Measurements from ENCODE around the gene LY86. TPM values are rescaled to one million over a fixed set of nuclear protein-coding genes. Genes with fewer than 3 reads are reported as not detected.

LY86 gene
- total RNA-seq, 1 donor from 2014 or later: not detected

DNA sequence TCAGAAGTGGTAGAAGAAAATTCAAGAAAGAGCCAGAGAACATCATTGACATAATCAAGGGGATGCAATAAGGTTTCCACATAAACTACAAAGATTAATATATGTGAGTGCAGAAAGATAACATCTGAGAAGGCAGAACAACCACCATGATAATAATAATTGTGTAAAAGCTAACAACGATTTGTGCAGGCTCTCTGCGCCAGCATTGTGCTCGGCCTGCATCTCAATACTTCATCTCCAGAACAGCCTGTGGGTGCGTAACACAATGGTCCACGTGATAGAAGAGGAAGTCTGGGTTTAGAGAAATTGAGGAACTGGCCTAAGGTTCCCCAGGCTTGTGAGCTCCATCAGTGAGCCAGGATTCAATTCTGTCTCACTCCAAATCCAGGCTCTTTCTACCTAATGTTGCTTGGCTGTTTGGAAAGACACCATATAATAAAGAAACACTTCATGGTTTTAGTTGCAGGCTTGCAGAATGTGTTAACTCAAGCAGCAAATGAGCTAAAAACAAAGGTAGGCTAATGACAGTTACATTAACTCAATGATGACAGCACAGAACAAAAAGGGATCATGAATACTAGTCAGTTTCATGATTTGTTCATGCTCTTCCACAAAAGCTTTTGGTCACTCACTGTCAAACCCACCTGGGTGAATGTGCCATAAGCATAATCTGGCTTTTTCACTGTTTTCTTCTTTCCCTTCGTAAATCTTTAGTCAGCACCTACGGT, 71.2 kb downstream of the LY86 start:
- Histone ChIP-seq H3K4me3 (ENCODE audit: low read depth, low read length) (no peak overlapping the region), H3K36me3 (ENCODE audit: control insufficient read depth, insufficient read depth, low read length) (no peaks in the 10 kb centered on the region), H3K27me3 (ENCODE audit: control insufficient read depth, insufficient read depth, low read length) (no peaks in the 10 kb centered on the region)
- DNase-seq (ENCODE audit: low read depth): no peak
- TF ChIP-seq, protein P1, sequence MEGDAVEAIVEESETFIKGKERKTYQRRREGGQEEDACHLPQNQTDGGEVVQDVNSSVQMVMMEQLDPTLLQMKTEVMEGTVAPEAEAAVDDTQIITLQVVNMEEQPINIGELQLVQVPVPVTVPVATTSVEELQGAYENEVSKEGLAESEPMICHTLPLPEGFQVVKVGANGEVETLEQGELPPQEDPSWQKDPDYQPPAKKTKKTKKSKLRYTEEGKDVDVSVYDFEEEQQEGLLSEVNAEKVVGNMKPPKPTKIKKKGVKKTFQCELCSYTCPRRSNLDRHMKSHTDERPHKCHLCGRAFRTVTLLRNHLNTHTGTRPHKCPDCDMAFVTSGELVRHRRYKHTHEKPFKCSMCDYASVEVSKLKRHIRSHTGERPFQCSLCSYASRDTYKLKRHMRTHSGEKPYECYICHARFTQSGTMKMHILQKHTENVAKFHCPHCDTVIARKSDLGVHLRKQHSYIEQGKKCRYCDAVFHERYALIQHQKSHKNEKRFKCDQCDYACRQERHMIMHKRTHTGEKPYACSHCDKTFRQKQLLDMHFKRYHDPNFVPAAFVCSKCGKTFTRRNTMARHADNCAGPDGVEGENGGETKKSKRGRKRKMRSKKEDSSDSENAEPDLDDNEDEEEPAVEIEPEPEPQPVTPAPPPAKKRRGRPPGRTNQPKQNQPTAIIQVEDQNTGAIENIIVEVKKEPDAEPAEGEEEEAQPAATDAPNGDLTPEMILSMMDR (IDR thresholded peaks at IDR 0.05; ENCODE audit: insufficient read depth, low read length, poor library complexity, severe bottlenecking): no peak

DNA sequence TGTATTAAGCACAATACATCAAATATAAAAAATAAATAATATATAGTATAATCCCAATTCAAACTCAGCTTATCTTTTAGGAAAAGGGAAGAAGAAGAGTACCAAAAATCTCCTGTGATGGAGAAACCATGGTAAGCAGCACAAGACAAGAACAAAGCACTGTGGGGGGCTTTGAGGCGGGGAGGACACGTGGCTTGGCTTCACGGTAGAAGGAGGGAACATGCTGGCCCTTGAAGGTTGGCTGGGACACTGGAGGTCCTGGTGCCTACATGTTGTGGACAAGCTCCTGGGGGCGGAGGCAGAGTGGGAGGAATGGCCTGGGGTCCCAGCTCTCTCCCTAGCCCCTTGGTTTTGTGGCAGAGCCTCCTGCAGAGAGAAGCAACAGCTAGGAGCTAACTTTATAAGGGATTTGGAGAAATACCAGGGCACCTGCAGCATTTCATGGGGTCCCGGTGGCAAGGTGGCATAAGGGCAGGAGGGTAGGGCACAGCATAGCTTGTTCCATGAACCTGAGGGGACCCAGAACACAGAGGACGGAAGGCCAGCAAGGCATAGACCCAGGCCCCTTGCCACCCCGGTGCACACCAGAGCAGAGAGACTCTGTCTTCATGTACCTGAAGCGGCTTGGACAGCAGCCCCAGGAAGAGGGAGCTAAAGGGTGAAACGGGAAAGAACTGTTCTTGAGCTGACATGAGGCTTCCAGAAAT, 72.0 kb downstream of the LY86 start:
- Histone ChIP-seq H3K27me3 (ENCODE audit: control insufficient read depth, insufficient read depth, low read length) (no peaks in the 10 kb centered on the region), H3K36me3 (ENCODE audit: control insufficient read depth, insufficient read depth, low read length) (no peaks in the 10 kb centered on the region), H3K4me3 (ENCODE audit: low read depth, low read length) (no peak overlapping the region)
- TF ChIP-seq, protein P1 (IDR thresholded peaks at IDR 0.05; ENCODE audit: insufficient read depth, low read length, poor library complexity, severe bottlenecking): no peak
- DNase-seq (ENCODE audit: low read depth): no peak

DNA sequence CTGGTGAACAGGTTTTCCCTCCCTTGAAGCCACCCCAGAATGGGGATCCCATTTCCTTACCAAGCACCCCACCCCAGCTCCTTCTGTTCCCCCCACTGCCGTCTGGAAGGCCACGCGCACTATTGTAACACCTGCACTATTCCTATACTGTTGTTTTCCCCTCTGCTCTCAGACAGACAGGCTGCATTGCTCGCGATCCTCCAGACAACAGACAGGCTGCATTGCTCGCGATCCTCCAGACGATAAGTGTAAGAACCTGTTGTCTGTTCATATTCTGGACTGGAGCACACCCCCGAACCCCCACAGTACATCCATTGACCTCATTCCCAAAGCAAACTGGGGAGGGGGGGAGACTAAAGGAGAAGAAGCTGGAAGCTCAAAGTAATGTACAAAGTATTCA, 72.7 kb downstream of the LY86 start:
- Histone ChIP-seq H3K36me3 (ENCODE audit: control insufficient read depth, insufficient read depth, low read length) (no peaks in the 10 kb centered on the region), H3K4me3 (ENCODE audit: low read depth, low read length) (no peak overlapping the region), H3K27me3 (ENCODE audit: control insufficient read depth, insufficient read depth, low read length) (no peaks in the 10 kb centered on the region)
- TF ChIP-seq, protein P1 (IDR thresholded peaks at IDR 0.05; ENCODE audit: insufficient read depth, low read length, poor library complexity, severe bottlenecking): no peak
- no peak for DNase-seq (ENCODE audit: low read depth)

DNA sequence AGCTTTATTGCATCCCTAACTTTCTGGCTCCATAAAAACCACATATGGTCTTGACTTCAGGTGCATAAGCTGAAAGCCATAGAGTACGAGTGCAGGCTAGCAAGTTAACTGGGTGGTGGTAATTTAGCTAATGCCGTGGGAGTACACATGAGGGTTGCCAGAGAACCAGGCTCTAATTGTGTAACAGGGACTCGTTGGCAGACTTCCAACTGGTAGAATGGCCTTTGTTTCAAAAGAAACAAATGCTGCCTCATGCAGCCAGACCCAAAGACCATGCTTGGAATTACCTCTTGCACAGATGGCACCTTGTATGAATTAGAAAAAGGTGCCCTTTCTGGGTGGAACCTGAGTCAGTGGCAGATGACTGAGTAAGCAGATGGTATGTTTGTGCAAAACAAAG, 73.2 kb downstream of the LY86 start:
- Histone ChIP-seq H3K4me3 (ENCODE audit: low read depth, low read length) (no peak overlapping the region), H3K27me3 (ENCODE audit: control insufficient read depth, insufficient read depth, low read length) (no peaks in the 10 kb centered on the region)
- TF ChIP-seq, protein P1 (IDR thresholded peaks at IDR 0.05; ENCODE audit: insufficient read depth, low read length, poor library complexity, severe bottlenecking): no peak

DNA sequence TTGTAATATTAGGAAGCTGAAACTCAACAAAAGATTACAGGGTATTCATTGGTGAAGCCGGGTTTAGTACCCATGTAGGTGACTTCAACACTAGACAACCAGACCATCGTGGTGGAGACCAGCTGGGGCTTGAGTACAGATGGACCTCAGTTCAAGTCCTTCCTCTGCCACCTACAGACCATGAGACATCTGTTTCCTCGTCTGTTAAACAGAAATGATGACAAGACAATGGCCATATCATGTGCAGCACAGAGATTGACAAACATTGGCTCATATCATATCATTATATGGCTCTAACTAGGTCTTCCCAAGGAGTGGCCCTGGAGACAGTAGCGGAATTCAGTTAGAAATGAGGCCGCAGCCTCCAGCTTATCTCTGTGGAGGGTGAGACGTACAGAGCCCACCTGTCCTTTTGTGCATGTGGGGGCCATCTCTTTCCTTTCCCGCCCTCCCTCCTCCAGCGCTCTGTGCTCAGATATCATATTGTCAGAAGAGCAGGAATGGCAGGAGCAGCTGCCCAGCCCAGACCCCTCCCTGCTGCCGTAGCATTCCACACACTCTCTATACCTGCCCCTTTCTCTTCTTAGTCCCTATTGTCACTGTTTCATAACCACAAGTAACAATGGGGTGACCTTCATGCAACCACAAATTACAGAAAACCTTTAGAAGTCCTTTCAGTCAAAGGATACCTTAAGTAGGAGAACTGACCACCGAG, 75.1 kb downstream of the LY86 start:
- no peak for DNase-seq (ENCODE audit: low read depth)
- Histone ChIP-seq H3K36me3 (ENCODE audit: control insufficient read depth, insufficient read depth, low read length) (no peaks in the 10 kb centered on the region), H3K27me3 (ENCODE audit: control insufficient read depth, insufficient read depth, low read length) (no peaks in the 10 kb centered on the region), H3K4me3 (ENCODE audit: low read depth, low read length) (no peak overlapping the region)
- TF ChIP-seq, protein P1 (IDR thresholded peaks at IDR 0.05; ENCODE audit: insufficient read depth, low read length, poor library complexity, severe bottlenecking): no peak

More for the DNA sequence above, 73.2 kb downstream of the LY86 start:
- DNase-seq (ENCODE audit: low read depth): no peak
- no peaks in the 10 kb centered on the region for H3K36me3 ChIP-seq (ENCODE audit: control insufficient read depth, insufficient read depth, low read length)

Data from kidney epithelial cell (primary cell).